ENCODE results near the gene ING2.
A peak's percentile ranks its signal among the peaks of the same experiment; 100 is the strongest.

The ING2 gene

DNA sequence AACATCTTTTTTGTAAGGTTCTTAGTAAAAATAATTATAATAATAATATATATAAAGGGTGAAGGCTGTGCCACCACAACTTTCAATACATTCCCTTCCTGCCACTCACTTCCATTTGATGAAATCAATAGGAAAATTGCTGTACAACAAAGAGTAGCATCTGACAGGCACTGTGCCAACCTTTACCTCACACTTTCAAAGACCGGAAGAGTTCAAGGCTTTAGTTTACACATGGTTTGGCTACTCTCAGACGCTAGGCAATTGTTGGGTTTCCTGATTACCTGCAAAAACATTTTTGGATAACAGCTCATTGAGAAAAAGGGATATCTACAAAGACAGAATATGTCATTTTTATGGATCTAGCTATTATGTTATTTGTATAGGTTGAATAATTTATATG lies 5.5 kb upstream of the ING2 start:
- no peak for DNase-seq (ENCODE audit: low read depth in 2 of 2)

GRCh38 chr4:183499801-183500200 lies 5.1 kb upstream of the ING2 start:
- DNase-seq (ENCODE audit: low read depth in 2 of 2) = no peak

GRCh38 chr4:183503497-183504063 lies 1.3 kb upstream of the ING2 start:
- no peak for DNase-seq (ENCODE audit: low read depth in 2 of 2)

- DNase-seq (ENCODE audit: low read depth in 2 of 2) = peak; percentile 98 to 100
Measured at GRCh38 chr4:183504064-183504929, 561 bp upstream of the ING2 start.

DNA sequence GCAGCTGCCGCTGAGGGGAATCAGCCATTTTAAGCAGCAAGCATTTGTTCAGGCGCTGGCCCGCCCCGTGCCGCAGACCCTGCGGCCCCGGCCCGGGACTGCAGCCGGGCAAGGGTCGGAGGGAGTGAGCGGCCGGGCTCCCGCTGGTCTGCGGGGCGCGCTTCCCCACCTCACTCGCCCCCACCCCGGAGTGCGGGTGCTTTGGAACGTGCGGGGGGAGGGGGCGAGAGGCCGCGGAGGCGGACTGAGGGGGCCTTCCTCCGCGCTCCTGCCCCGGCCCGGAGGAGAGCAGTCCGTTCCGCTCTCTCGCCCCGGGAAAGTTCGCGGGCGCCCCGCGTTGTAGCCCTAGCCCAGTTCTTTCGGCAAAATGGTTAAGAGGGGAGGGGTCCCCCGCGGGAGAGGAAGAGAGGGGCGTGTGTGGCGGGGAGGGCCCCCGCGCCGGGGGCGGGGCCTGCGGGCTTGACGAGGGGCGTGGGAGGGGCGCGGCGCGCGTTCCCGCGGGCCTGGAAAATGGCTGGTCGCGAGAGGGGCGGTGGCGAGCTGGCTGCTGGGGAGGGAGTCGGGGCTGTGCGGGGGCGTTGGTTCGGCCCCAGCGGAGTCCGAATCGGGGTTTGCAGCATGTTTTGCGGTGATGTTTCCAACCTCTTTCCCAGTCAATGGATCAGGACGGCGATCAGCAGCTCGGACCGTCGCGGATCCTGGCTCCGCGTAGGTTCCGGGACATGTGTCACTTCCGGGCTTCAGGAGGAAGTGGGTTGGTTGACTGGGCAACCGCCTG lies 942 bp downstream of the ING2 start:
- DNase-seq (ENCODE audit: low read depth in 2 of 2) = peak; percentile 76 to 80

- no peak for DNase-seq (ENCODE audit: low read depth in 2 of 2)
Measured at GRCh38 chr4:183506389-183506735, 1.5 kb downstream of the ING2 start.

DNA sequence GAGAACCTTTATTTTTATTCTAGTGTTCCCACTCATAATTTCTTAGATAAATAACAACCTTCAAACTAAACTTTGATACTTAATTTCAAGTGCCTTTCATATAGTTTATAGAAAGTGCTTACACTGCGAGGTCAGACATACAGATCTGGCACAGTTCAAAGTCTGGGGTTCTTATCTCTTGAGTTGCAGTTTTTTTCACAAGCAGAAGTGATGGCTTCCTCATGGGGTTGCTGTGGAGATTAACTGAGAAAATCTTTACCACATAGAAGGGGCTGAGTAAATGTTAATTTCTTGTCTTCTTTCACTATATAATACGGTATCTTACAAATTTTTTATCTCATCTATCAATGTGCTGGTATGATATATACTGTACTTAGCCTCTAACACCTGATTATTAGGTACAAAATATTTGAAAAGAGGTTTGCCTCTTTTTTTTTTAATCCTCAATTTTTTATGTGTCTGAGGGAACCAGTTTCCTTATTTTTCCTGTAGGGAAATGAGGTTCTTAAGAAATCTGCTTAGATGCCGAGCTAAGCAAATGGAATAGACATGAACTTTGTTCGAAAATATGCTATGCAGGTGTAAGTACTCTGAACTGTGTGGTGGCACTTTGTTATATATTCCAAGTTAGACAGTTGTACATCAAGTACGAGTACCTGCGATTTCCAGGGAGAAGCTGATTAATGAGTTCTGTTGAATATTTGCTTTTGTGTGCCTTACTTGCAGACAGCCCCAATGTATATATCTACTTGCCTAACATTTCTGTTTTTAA lies 3.3 kb downstream of the ING2 start:
- DNase-seq (ENCODE audit: low read depth in 2 of 2) = no peak

DNA sequence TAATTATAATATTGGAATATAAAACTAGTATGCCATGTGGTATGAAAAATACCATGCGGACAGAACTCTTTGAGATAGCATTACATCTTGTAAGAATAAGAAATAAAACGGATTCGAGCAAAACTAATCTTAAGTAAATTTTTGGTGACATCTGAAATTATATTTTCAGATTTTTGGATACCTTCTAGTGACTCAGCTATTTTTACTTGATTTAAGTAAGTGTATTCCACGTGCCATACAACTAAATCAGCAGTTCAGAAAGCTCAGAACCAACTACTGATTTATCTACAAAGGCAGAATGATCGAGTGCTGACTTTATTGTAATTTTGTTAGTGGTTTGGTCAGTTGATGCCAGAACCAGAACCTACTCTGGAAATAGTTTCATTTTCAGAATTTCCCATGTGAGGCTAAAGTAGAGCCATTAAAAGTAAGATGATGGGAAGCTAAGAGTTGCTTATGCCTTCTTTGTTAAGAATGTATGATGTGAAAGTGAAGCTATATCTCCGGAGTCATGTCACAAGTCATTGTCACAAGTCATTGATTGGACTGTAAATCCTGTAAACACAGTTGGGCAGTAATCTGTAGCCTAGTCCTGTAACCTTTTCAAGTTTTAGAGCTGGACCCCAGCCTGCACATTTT lies 4.0 kb downstream of the ING2 start:
- DNase-seq (ENCODE audit: low read depth in 2 of 2) = no peak

DNA sequence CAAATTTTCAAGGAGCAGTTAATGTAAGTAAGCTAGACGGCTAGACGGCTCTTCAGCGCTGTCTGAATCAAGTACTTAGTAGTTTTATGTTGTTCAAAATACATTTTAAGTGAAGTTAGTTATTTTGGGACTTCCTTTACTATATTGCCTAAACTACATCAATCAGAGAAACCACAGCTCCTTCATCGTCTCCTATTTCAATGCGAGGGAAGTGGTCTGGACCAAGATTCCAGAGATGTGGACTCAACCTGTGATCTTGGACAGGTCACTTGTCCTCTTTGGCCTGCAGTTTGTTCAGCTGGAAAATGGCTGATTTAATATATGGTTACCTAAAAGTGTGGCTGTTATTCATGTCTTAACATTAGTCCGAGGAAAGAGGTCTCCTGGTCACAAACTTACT lies 10.6 kb downstream of the ING2 start:
- no peak for DNase-seq (ENCODE audit: low read depth in 2 of 2)

DNA sequence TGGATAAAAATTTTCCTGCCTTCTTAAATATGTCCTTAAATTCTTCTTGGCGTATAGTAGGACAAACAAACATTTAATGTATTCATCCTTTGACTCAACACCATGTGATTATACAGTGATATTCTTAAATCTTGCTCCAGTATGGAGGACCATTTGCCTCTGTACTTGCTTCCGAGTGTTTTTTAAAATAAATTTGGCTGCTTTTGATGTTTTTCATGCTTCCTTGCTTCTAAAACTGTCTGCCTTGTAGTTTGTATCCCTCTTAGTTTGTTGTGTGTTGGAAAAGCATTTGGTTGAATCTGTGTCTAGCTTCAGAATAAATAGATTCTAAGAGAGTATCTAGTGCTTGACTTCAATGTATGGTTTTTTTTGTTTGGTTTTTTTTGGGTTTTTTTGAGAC lies 12.3 kb downstream of the ING2 start:
- no peak for DNase-seq (ENCODE audit: low read depth in 2 of 2)

GRCh38 chr4:183517781-183518180 lies 12.9 kb downstream of the ING2 start:
- no peak for DNase-seq (ENCODE audit: low read depth in 2 of 2)

- no peak for DNase-seq (ENCODE audit: low read depth in 2 of 2)
Measured at GRCh38 chr4:183522821-183523220, 18.0 kb downstream of the ING2 start.

- DNase-seq (ENCODE audit: low read depth in 2 of 2) = no peak
Measured at GRCh38 chr4:183527326-183527725, 22.5 kb downstream of the ING2 start.

GRCh38 chr4:183532821-183533220 lies 28.0 kb downstream of the ING2 start:
- DNase-seq (ENCODE audit: low read depth in 2 of 2) = no peak

DNA sequence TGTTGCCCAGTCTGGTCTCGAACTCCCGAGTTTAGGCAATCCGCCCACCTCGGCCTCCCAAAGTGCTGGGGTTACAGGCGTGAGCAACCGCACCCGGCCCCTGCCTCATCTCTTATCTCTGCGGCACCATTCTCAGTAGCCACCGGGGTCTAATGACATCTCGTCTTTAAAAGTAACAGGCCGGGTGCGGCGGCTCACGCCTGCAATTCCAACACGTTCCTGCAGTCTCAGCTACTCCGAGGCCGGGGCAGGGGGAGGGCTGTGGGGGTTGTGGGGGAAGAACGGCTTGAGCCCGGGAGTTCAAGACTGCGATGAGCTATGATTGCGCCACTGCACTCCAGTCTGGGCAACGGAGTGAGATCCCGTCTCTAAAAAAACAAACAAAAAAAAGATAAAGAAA lies 28.8 kb downstream of the ING2 start:
- no peak for DNase-seq (ENCODE audit: low read depth in 2 of 2)

DNA sequence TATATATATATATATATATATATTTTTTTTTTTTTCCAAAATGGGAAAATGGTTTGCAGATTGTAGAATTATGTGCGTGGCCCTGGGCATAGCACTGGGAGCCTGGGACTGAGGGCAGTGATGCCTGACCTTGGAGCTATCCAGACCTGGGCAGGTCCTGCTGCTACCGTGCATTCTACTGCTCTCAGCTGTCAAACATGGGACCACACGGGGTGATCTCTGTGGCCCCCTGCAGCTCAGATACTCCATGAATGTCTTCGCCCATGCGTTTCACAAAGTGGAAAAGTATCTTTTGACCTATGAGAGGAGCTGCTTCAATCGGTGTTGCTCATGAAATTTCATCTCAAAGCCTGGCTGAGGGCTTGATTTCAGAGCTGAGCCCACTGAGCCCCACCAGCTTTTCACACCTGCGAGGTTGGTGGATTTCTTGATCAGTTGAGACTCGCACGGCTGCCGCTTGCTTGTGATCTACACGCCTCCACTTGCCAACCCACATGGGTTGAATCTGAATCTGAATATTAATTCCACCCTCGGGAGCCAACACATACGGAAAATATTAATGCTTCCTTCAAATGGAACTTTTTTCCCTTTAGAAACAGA lies 35.7 kb downstream of the ING2 start:
- DNase-seq (ENCODE audit: low read depth in 2 of 2) = no peak

DNA sequence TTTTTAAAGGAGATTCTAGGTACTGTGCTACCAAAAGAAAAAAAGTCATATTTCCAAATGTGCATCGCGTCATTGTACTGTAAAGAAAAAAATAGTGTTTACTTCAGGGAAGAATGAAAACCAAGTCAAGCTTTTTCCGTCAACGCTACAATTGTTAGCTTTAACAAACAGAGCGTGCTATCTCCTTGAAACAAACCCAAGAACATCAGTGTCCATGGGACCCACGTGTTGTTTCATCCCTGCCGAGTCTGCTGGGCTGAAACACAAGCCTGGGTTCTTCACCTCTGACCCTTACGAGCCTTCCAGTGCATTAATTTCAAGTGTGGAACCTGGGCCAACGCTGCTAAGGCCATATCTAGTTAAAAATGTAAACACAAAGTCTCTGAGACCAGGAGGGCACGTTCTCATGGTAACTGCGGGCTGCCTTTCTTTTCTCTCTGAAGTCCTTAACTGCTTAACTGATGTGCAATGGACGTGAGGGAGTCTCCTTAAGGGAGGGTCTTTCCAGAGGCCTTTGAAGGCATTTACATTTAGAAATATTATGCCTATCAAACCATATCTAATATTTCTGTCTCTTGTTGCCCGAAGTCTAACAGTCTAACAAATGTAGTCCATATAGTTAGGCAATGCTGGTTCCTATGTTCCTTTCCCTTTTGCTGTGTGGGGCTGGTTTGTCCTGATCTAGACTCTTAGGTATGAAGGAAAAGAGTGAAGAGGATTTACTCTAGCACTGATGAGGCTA lies 36.3 kb downstream of the ING2 start:
- DNase-seq (ENCODE audit: low read depth in 2 of 2) = no peak

- no peak for DNase-seq (ENCODE audit: low read depth in 2 of 2)
Measured at GRCh38 chr4:183541752-183542040, 36.8 kb downstream of the ING2 start.

DNA sequence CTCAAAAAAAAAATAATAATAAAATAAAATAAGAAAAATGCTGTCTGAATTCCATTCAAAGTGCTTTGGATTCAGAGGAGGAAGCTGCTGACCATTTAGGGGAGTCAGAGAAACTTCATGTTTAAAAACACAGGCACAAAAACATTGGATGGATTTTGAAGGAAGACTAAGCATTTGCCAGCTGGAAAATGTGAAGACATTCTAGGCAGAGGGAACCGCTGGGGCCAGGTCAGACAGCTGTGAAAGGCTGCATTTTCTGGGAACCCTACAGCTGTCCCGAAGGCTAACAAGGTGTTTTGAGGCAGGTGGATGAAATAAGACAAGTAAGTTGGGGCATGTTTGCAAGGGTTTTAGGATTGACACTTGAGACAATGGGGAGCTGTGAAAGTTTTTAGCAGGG lies 38.6 kb downstream of the ING2 start:
- DNase-seq (ENCODE audit: low read depth in 2 of 2) = no peak

DNA sequence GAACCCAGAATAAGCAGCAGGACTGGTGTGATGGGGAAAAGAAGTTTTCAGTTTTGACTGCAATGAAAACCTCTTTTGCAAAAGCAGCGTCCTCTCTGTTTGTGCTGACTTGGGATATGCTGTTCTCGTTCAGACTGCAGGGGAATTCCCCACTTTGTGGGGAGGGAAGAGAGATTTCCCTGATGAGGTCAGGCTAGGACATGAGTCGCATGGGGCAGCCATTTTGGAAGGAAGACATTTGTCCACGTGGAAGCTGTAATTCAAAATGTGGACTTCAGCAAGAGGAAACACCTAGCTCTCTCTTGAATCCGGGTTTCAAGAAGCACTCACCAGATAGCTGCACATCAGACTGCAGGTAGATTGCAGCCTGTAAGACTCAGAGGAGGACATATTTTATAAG lies 39.3 kb downstream of the ING2 start:
- DNase-seq (ENCODE audit: low read depth in 2 of 2) = no peak

- DNase-seq (ENCODE audit: low read depth in 2 of 2) = no peak
Measured at GRCh38 chr4:183546376-183546775, 41.5 kb downstream of the ING2 start.
